Measurements from ENCODE around the gene VEPH1.
"Not testable (repeated sequence)": the region's sequence is repeated elsewhere in the genome, so short reads cannot be mapped to it uniquely, and the experiment has no call there.

Gene VEPH1

GRCh38 chr3:157335233-157336076 is 167.8 kb downstream of the VEPH1 start:
- DNase-seq: no peak

GRCh38 chr3:157333551-157333991 is 169.6 kb downstream of the VEPH1 start:
- no peak for DNase-seq

- DNase-seq: no peak
Measured at GRCh38 chr3:157330206-157330605, 173.0 kb downstream of the VEPH1 start.

- DNase-seq: no peak
Measured at GRCh38 chr3:157329551-157329950, 173.7 kb downstream of the VEPH1 start.

GRCh38 chr3:157327837-157328236 is 175.4 kb downstream of the VEPH1 start:
- DNase-seq: no peak

- DNase-seq: no peak
Measured at GRCh38 chr3:157327018-157327417, 176.2 kb downstream of the VEPH1 start.

- not testable (repeated sequence) for DNase-seq
Measured at GRCh38 chr3:157324869-157325268, 178.3 kb downstream of the VEPH1 start.

GRCh38 chr3:157323360-157323759 is 179.9 kb downstream of the VEPH1 start:
- DNase-seq: no peak

GRCh38 chr3:157319672-157320071 is 183.5 kb downstream of the VEPH1 start:
- DNase-seq: no peak

GRCh38 chr3:157318639-157319288 is 184.5 kb downstream of the VEPH1 start:
- DNase-seq: no peak

GRCh38 chr3:157317895-157318294 is 185.3 kb downstream of the VEPH1 start:
- DNase-seq: no peak

GRCh38 chr3:157313186-157313585 is 190.0 kb downstream of the VEPH1 start:
- no peak for DNase-seq

- DNase-seq: no peak
Measured at GRCh38 chr3:157312376-157312745, 190.9 kb downstream of the VEPH1 start.

- no peak for DNase-seq
Measured at GRCh38 chr3:157311633-157312375, 191.4 kb downstream of the VEPH1 start.

GRCh38 chr3:157310329-157311052 is 192.7 kb downstream of the VEPH1 start:
- DNase-seq: no peak

- no peak for DNase-seq
Measured at GRCh38 chr3:157306502-157306901, 196.7 kb downstream of the VEPH1 start.

- DNase-seq: no peak
Measured at GRCh38 chr3:157305392-157305791, 197.8 kb downstream of the VEPH1 start.

GRCh38 chr3:157301755-157302154 is 201.5 kb downstream of the VEPH1 start:
- DNase-seq: no peak

- DNase-seq: no peak
Measured at GRCh38 chr3:157300981-157301663, 202.1 kb downstream of the VEPH1 start.

GRCh38 chr3:157300094-157300493 is 203.1 kb downstream of the VEPH1 start:
- DNase-seq: no peak

- no peak for DNase-seq
Measured at GRCh38 chr3:157297328-157297915, 205.8 kb downstream of the VEPH1 start.

GRCh38 chr3:157294953-157295352 is 208.3 kb downstream of the VEPH1 start:
- no peak for DNase-seq

Measured in NCI-H1694 treated with DMSO at 0.1 percent for 48 hours (cell line).